Uterus (tissue), 2 donors: ENCODE data around the gene NEK6.

Experiments
- CTCF ChIP-seq, 4 experiments: fragments of 200-600 bp in 2 of 4; fragments of 450-650 bp in 2 of 4; sonication (generic) in 2 of 4; IDR thresholded peaks; one replicate each; pipeline ENCODE4 v1.5.1; 2016 to 2019; ENCODE audit warnings: antibody characterized with exemption in 4 of 4, mild to moderate bottlenecking in 2 of 4, moderate library complexity in 1 of 4
- POLR2A ChIP-seq, 2 donors: fragments of 450-650 bp; IDR thresholded peaks; one replicate each; pipeline ENCODE4 v1.6.1; 2016; ENCODE audit warnings: antibody characterized with exemption in 2 of 2, mild to moderate bottlenecking in 1 of 2, moderate library complexity in 1 of 2

GRCh38 chr9:124273427-124274160, 15.8 kb downstream of the NEK6 start:
- TF ChIP-seq CTCF (IDR thresholded peaks at IDR 0.05) (no peak), POLR2A (IDR thresholded peaks at IDR 0.05) (no peak)
